HepG2 (cell line): ENCODE measurements around the gene KDM5C. TPM values are rescaled to one million over a fixed set of nuclear protein-coding genes. Genes with fewer than 3 reads are reported as not detected.

ENCODE experiments used
- ATAC-seq: fragments of 200-7000 bp; cut with Tn5 transposase; 3 replicates; pipeline ENCODE4 v1.9.1; 2020; ENCODE audit warnings: mild to moderate bottlenecking, moderate library complexity
- BruUV-seq: library from RNA; stranded (reverse); fragments of 400-500 nt; replicated peaks from 2 replicates; lab custom pipeline; 2021; lab: Mats Ljungman, UMichigan
- CTCF ChIA-PET: fragments of 300-600 bp; formaldehyde crosslinking; extraction: SDS; loops from one replicate; lab custom pipeline; 2021; ENCODE audit warnings: low total read pairs, inconsistent platforms, low intra/inter-chr PET ratio; lab: Yijun Ruan, JAX
- POLR2A ChIA-PET: fragments of 350-600 bp; sonication (Branson Sonifier 250); formaldehyde crosslinking; loops from one replicate; lab custom pipeline; 2020; ENCODE audit warnings: antibody characterized with exemption, inconsistent platforms; lab: Yijun Ruan, JAX
- DNase-seq: peaks from one replicate; pipeline ENCODE4 v3.0.0-alpha.2; 2015; ENCODE audit warnings: low spot score
- FAIRE-seq: peaks from 3 replicates; lab custom pipeline; 2011; peaks lifted over from hg19 to GRCh38; lab: Jason Lieb, UNC
- H2AFZ ChIP-seq: one replicate; pipeline ENCODE4 v1.6.1; 2011; ENCODE audit warnings: low read length, inconsistent platforms
- H3K27ac ChIP-seq: fragments of 300-600 bp; 3 replicates; pipeline ENCODE4 v1.8.0; 2011; ENCODE audit warnings: mixed run types, mild to moderate bottlenecking, mixed read lengths, low read length, inconsistent platforms; ENCODE audit not compliant: insufficient read depth; ENCODE audit errors: extremely low read length
- H3K27me3 ChIP-seq, 2 experiments: fragments of 200-600 bp in 1 of 2; 2 replicates in 1 of 2; 3 replicates in 1 of 2; pipeline versions ENCODE4 v1.6.0 to v1.8.0; 2011; ENCODE audit warnings: low read length in 2 of 2, mild to moderate bottlenecking in 2 of 2, moderate library complexity in 2 of 2, inconsistent platforms in 1 of 2; ENCODE audit not compliant: insufficient read depth in 2 of 2, control insufficient read depth in 1 of 2
- H3K36me3 ChIP-seq, 2 experiments: fragments of 200-600 bp in 1 of 2; replicated peaks in 1 of 2; 2 replicates in 1 of 2; 3 replicates in 1 of 2; pipeline versions ENCODE4 v1.5.1 to v1.8.0; 2011; ENCODE audit warnings: low read length in 2 of 2, inconsistent platforms in 1 of 2; ENCODE audit not compliant: insufficient read depth in 2 of 2, control insufficient read depth in 1 of 2
- H3K4me1 ChIP-seq: 2 replicates; pipeline ENCODE4 v1.5.1; 2012; ENCODE audit warnings: low read length, inconsistent platforms; ENCODE audit not compliant: insufficient read depth
- H3K4me2 ChIP-seq: 2 replicates; pipeline ENCODE4 v1.6.0; 2011; ENCODE audit warnings: low read depth, low read length, inconsistent platforms
- H3K4me3 ChIP-seq, 3 experiments: fragments of 200-600 bp in 1 of 3; sonication (generic), shearing (Covaris generic) in 1 of 3; replicated peaks in 1 of 3; 2 replicates each; pipeline ENCODE4 v1.5.1; 2011 to 2016; ENCODE audit warnings: low read length in 3 of 3, inconsistent platforms in 2 of 3, low read depth in 2 of 3, mild to moderate bottlenecking in 2 of 3, control low read depth in 1 of 3, mixed read lengths in 1 of 3; ENCODE audit not compliant: insufficient read depth in 1 of 3
- H3K79me2 ChIP-seq: one replicate; pipeline ENCODE4 v1.6.1; 2011; ENCODE audit warnings: low read length, inconsistent platforms; ENCODE audit not compliant: insufficient read depth
- H3K9ac ChIP-seq: 2 replicates; pipeline ENCODE4 v1.6.0; 2011; ENCODE audit warnings: mild to moderate bottlenecking, low read depth, low read length, inconsistent platforms; ENCODE audit not compliant: insufficient read depth
- H3K9me3 ChIP-seq: 2 replicates; pipeline ENCODE4 v1.5.1; 2012; ENCODE audit warnings: mild to moderate bottlenecking, low read length
- H4K20me1 ChIP-seq: 2 replicates; pipeline ENCODE4 v1.6.0; 2011; ENCODE audit warnings: inconsistent platforms, mild to moderate bottlenecking, low read length, moderate library complexity; ENCODE audit not compliant: insufficient read depth
- CREB1 ChIP-seq, 2 experiments: fragments of 450-650 bp in 1 of 2; IDR thresholded peaks; 2 replicates each; pipeline ENCODE4 v1.6.1; 2016 to 2017; ENCODE audit warnings: control low read depth in 1 of 2, mild to moderate bottlenecking in 1 of 2, missing compliant biosample characterization in 1 of 2, missing genetic modification characterization in 1 of 2
- GATAD1 ChIP-seq: IDR thresholded peaks from 2 replicates; pipeline ENCODE4 v1.6.1; 2016; ENCODE audit warnings: missing genetic modification reagents, missing compliant biosample characterization
- MATR3 ChIP-seq: sonication (generic); formaldehyde crosslinking; IDR thresholded peaks from 2 replicates; pipeline ENCODE4 v1.4.0; 2020; ENCODE audit warnings: missing genetic modification reagents
- NFIB ChIP-seq: sonication (generic); formaldehyde crosslinking; IDR thresholded peaks from 2 replicates; pipeline ENCODE4 v1.9.0; 2021; ENCODE audit warnings: missing genetic modification reagents, mild to moderate bottlenecking, borderline replicate concordance
- POLR2AphosphoS5 ChIP-seq: IDR thresholded peaks from 2 replicates; pipeline ENCODE4 v1.6.1; 2012; ENCODE audit warnings: low read depth, low read length
- SCMH1 ChIP-seq: sonication (generic); formaldehyde crosslinking; IDR thresholded peaks from 2 replicates; pipeline ENCODE4 v1.9.0; 2021; ENCODE audit warnings: missing genetic modification reagents, mild to moderate bottlenecking, borderline replicate concordance
- STAT5B ChIP-seq: sonication (generic); formaldehyde crosslinking; IDR thresholded peaks from 2 replicates; pipeline ENCODE4 v1.4.0; 2020; ENCODE audit warnings: missing genetic modification reagents
- ZFAT ChIP-seq: sonication (generic); formaldehyde crosslinking; conservative IDR thresholded peaks from 2 replicates; pipeline ENCODE4 v1.8.1; 2023; ENCODE audit warnings: missing genetic modification reagents, inconsistent platforms
- ZFP41 ChIP-seq: sonication (generic); formaldehyde crosslinking; IDR thresholded peaks from 2 replicates; pipeline ENCODE4 v1.4.0; 2020; ENCODE audit warnings: mild to moderate bottlenecking, missing genetic modification reagents, borderline replicate concordance
- ZNF720 ChIP-seq: sonication (generic); formaldehyde crosslinking; IDR thresholded peaks from 2 replicates; pipeline ENCODE4 v1.4.0; 2020; ENCODE audit warnings: missing genetic modification reagents
- WGBS: methylation state at CpG from one replicate; pipeline ENCODE4 v1.1.6; 2017; ENCODE audit warnings: low lambda C conversion rate; 5-methylcytosine and 5-hydroxymethylcytosine counted together
- in situ Hi-C: cut with HindIII; loops from 2 replicates; pipeline ENCODE4 v1.10.0; 2017; ENCODE audit warnings: low pct_unique_long_range_greater_than_20kb; ENCODE audit not compliant: extremely low pct_ligation_motif_present
- intact Hi-C: fragments of 100-400 bp; cut with micrococcal nuclease; formaldehyde crosslinking; loops from one replicate; pipeline ENCODE4 v1.10.0; 2022; ENCODE audit not compliant: unreplicated experiment
- polyA plus RNA-seq, 8 experiments: library from polyadenylated mRNA; depleted of rRNA in 3 of 8; stranded (reverse) in 7 of 8; unstranded in 1 of 8; fragments of >200 nt; fragmentation: Illumina TruSeq in 4 of 8; extraction: Trizol in 4 of 8; gene quantifications; 2 replicates each; pipeline versions ENCODE4 v1.2.1 to v1.2.3, GENCODE V29; 2011 to 2016; ENCODE audit warnings: low read depth in 4 of 8, missing spikeins in 1 of 8, mixed read lengths in 1 of 8; ENCODE audit not compliant: insufficient read depth in 1 of 8
- total RNA-seq, 5 experiments: library from RNA; depleted of rRNA; stranded (reverse); fragments of >200 nt; fragmentation: Illumina TruSeq; extraction: Trizol; gene quantifications; 2 replicates each; pipeline ENCODE4 v1.2.3, GENCODE V29; 2016; ENCODE audit warnings: low read depth in 1 of 5
- TF ChIP-seq, protein P1 (sequence below): sonication (generic); formaldehyde crosslinking; IDR thresholded peaks from 2 replicates; pipeline ENCODE4 v1.4.0; 2020; ENCODE audit warnings: mild to moderate bottlenecking, missing genetic modification reagents, borderline replicate concordance
- TF ChIP-seq, protein P2 (sequence below): sonication (generic); formaldehyde crosslinking; IDR thresholded peaks from 2 replicates; pipeline ENCODE4 v1.9.0; 2021; ENCODE audit warnings: missing genetic modification reagents, borderline replicate concordance
- TF ChIP-seq, protein P3 (sequence below): sonication (generic); formaldehyde crosslinking; IDR thresholded peaks from 2 replicates; pipeline ENCODE4 v1.4.0; 2020; ENCODE audit warnings: mild to moderate bottlenecking, low read depth, missing genetic modification reagents
- TF ChIP-seq, protein P4 (sequence below): IDR thresholded peaks from 2 replicates; pipeline ENCODE4 v1.6.1; 2016; ENCODE audit warnings: mild to moderate bottlenecking
- TF ChIP-seq, protein P5 (sequence below): sonication (generic); formaldehyde crosslinking; IDR thresholded peaks from 2 replicates; pipeline ENCODE4 v1.4.0; 2020; ENCODE audit warnings: missing genetic modification reagents

The KDM5C gene
- total and polyA plus RNA-seq, 2 of the 13 experiments (the other 11 are each of a cell fraction or from before 2014, with no cell fraction given): 32.5 to 34.0 TPM

DNA sequence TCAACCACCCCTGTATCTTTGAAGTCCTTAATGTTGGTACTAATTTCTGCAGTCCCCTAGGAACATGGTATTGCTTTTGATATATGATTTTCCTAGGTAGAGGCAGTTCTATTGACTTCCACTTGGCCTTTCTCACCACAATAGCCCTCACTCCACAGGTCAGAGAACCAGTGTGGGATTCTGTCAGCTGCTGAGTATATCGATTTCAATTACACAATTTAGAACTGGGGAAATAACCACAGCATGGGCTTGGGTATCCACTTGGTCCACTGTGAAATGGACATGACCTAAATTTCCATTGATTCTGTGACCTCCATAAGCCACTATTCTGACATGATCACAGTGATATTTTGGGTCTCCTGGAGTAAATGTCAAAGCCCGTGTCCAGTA, 68.8 kb downstream of the KDM5C start:
- WGBS: 100% methylated on average over 2 of the region's 2 CpGs
- in situ Hi-C loops (no loop called here), intact Hi-C loops (no loop called here)
- CTCF ChIA-PET: no interaction called here
- TF ChIP-seq, protein P1, sequence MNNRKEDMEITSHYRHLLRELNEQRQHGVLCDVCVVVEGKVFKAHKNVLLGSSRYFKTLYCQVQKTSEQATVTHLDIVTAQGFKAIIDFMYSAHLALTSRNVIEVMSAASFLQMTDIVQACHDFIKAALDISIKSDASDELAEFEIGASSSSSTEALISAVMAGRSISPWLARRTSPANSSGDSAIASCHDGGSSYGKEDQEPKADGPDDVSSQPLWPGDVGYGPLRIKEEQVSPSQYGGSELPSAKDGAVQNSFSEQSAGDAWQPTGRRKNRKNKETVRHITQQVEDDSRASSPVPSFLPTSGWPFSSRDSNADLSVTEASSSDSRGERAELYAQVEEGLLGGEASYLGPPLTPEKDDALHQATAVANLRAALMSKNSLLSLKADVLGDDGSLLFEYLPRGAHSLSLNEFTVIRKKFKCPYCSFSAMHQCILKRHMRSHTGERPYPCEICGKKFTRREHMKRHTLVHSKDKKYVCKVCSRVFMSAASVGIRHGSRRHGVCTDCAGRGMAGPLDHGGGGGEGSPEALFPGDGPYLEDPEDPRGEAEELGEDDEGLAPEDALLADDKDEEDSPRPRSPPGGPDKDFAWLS (CRISPR knock-in tag): no peak
- TF ChIP-seq, protein P2, sequence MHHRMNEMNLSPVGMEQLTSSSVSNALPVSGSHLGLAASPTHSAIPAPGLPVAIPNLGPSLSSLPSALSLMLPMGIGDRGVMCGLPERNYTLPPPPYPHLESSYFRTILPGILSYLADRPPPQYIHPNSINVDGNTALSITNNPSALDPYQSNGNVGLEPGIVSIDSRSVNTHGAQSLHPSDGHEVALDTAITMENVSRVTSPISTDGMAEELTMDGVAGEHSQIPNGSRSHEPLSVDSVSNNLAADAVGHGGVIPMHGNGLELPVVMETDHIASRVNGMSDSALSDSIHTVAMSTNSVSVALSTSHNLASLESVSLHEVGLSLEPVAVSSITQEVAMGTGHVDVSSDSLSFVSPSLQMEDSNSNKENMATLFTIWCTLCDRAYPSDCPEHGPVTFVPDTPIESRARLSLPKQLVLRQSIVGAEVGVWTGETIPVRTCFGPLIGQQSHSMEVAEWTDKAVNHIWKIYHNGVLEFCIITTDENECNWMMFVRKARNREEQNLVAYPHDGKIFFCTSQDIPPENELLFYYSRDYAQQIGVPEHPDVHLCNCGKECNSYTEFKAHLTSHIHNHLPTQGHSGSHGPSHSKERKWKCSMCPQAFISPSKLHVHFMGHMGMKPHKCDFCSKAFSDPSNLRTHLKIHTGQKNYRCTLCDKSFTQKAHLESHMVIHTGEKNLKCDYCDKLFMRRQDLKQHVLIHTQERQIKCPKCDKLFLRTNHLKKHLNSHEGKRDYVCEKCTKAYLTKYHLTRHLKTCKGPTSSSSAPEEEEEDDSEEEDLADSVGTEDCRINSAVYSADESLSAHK (CRISPR knock-in tag): no peak
- TF ChIP-seq SCMH1 (CRISPR knock-in tag): no peak
- TF ChIP-seq, protein P3, sequence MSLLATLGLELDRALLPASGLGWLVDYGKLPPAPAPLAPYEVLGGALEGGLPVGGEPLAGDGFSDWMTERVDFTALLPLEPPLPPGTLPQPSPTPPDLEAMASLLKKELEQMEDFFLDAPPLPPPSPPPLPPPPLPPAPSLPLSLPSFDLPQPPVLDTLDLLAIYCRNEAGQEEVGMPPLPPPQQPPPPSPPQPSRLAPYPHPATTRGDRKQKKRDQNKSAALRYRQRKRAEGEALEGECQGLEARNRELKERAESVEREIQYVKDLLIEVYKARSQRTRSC (CRISPR knock-in tag): no peak
- no peak for TF ChIP-seq ZFP41 (CRISPR knock-in tag)
- TF ChIP-seq CREB1 (IDR thresholded peaks at IDR 0.05): no peak
- TF ChIP-seq CREB1 (CRISPR knock-in tag; IDR thresholded peaks at IDR 0.05): no peak
- no peak for TF ChIP-seq MATR3 (CRISPR knock-in tag)
- TF ChIP-seq POLR2AphosphoS5: no peak
- TF ChIP-seq STAT5B (CRISPR knock-in tag): no peak
- no peak for TF ChIP-seq ZFAT
- TF ChIP-seq, protein P4, sequence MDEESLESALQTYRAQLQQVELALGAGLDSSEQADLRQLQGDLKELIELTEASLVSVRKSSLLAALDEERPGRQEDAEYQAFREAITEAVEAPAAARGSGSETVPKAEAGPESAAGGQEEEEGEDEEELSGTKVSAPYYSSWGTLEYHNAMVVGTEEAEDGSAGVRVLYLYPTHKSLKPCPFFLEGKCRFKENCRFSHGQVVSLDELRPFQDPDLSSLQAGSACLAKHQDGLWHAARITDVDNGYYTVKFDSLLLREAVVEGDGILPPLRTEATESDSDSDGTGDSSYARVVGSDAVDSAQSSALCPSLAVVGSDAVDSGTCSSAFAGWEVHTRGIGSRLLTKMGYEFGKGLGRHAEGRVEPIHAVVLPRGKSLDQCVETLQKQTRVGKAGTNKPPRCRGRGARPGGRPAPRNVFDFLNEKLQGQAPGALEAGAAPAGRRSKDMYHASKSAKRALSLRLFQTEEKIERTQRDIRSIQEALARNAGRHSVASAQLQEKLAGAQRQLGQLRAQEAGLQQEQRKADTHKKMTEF (CRISPR knock-in tag): no peak
- TF ChIP-seq NFIB (CRISPR knock-in tag): no peak
- no peak for TF ChIP-seq GATAD1 (CRISPR knock-in tag)
- TF ChIP-seq, protein P5, sequence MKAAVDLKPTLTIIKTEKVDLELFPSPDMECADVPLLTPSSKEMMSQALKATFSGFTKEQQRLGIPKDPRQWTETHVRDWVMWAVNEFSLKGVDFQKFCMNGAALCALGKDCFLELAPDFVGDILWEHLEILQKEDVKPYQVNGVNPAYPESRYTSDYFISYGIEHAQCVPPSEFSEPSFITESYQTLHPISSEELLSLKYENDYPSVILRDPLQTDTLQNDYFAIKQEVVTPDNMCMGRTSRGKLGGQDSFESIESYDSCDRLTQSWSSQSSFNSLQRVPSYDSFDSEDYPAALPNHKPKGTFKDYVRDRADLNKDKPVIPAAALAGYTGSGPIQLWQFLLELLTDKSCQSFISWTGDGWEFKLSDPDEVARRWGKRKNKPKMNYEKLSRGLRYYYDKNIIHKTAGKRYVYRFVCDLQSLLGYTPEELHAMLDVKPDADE (CRISPR knock-in tag): no peak
- no peak for TF ChIP-seq ZNF720 (CRISPR knock-in tag)
- POLR2A ChIA-PET: no interaction called here
- no peaks in the 10 kb centered on the region for H3K36me3 ChIP-seq
- no peak overlapping the region for H2AFZ ChIP-seq
- no peak overlapping the region for H3K27ac ChIP-seq
- ATAC-seq (no peak), FAIRE-seq (no peak), DNase-seq (no peak)
- H3K9me3 ChIP-seq: no peaks in the 10 kb centered on the region
- H3K9ac ChIP-seq: no peak overlapping the region
- no peaks in the 10 kb centered on the region for H3K79me2 ChIP-seq
- no peak overlapping the region for H3K4me2 ChIP-seq
- H3K4me3 ChIP-seq: no peak overlapping the region
- no peaks in the 10 kb centered on the region for H4K20me1 ChIP-seq
- no peaks in the 10 kb centered on the region for H3K4me1 ChIP-seq
- no TSS peak for BruUV-seq
- H3K27me3 ChIP-seq: no peaks in the 10 kb centered on the region
